Peyer's patch (tissue), 4 donors: Measurements from ENCODE around the gene POU2AF2. TPM values are rescaled to one million over a fixed set of nuclear protein-coding genes. Genes with fewer than 3 reads are reported as not detected.
"Not testable (repeated sequence)": the region's sequence is repeated elsewhere in the genome, so short reads cannot be mapped to it uniquely, and the experiment has no call there.

Experiments
- DNase-seq, 3 donors: peaks; one replicate each; pipeline ENCODE4 v3.0.0-alpha.2; 2017 to 2019
- H3K27ac ChIP-seq, 4 donors: fragments of 200-600 bp; sonication (generic); one replicate each; pipeline ENCODE4 v1.5.1; 2016 to 2019
- H3K27me3 ChIP-seq, 2 donors: fragments of 200-600 bp; sonication (generic); one replicate each; pipeline ENCODE4 v1.5.1; 2019
- H3K36me3 ChIP-seq, 3 donors: fragments of 200-600 bp; sonication (generic); one replicate each; pipeline ENCODE4 v1.5.1; 2016 to 2019
- H3K4me1 ChIP-seq, 4 donors: fragments of 200-600 bp; sonication (generic); one replicate each; pipeline ENCODE4 v1.5.1; 2016 to 2019
- H3K4me3 ChIP-seq, 4 donors: fragments of 200-600 bp; sonication (generic); 1 replicate in 3 of 4; 2 replicates in 1 of 4; pipeline ENCODE4 v1.5.1; 2016 to 2019; ENCODE audit warnings: mild to moderate bottlenecking in 1 of 4
- H3K9me3 ChIP-seq, 4 donors: fragments of 200-600 bp; sonication (generic); one replicate each; pipeline ENCODE4 v1.5.1; 2016 to 2019; ENCODE audit warnings: mild to moderate bottlenecking in 1 of 4
- CTCF ChIP-seq, 6 experiments: fragments of 450-650 bp in 4 of 6; fragments of 200-600 bp in 2 of 6; sonication (generic) in 1 of 6; IDR thresholded peaks; one replicate each; pipeline ENCODE4 v1.5.1; 2017 to 2019; ENCODE audit warnings: antibody characterized with exemption in 6 of 6, mild to moderate bottlenecking in 3 of 6, moderate library complexity in 1 of 6
- POLR2A ChIP-seq, 2 donors: fragments of 450-650 bp; IDR thresholded peaks; one replicate each; pipeline ENCODE4 v1.5.1; 2017; ENCODE audit warnings: antibody characterized with exemption in 2 of 2, mild to moderate bottlenecking in 2 of 2, moderate library complexity in 2 of 2
- total RNA-seq, 4 donors: library from RNA; depleted of rRNA; stranded (reverse); fragments of >200 nt; gene quantifications; one replicate each; pipeline ENCODE4 v1.1.0, GENCODE V29; 2016

The POU2AF2 gene
- total RNA-seq, 4 donors from 2014 or later, result 1.2 to 4.4 TPM; not detected in 2

GRCh38 chr11:111260811-111261210 is 15.3 kb downstream of the POU2AF2 start:
- H3K27ac ChIP-seq, result no peak overlapping the region
- no peak overlapping the region for H3K4me3 ChIP-seq
- H3K9me3 ChIP-seq, result no peaks in the 10 kb centered on the region
- H3K36me3 ChIP-seq, result no peaks in the 10 kb centered on the region
- TF ChIP-seq CTCF (IDR thresholded peaks at IDR 0.05) (no peak), POLR2A (IDR thresholded peaks at IDR 0.05) (no peak)
- no peaks in the 10 kb centered on the region for H3K4me1 ChIP-seq
- no peak for DNase-seq
- H3K27me3 ChIP-seq, result no peaks in the 10 kb centered on the region

GRCh38 chr11:111264646-111265045 is 19.1 kb downstream of the POU2AF2 start:
- Histone ChIP-seq H3K4me3 (no peak overlapping the region), H3K9me3 (no peaks in the 10 kb centered on the region), H3K4me1 (no peaks in the 10 kb centered on the region), H3K27ac (no peak overlapping the region), H3K36me3 (no peaks in the 10 kb centered on the region), H3K27me3 (no peaks in the 10 kb centered on the region)
- TF ChIP-seq POLR2A (IDR thresholded peaks at IDR 0.05) (no peak), CTCF (IDR thresholded peaks at IDR 0.05) (no peak)
- DNase-seq, result no peak

GRCh38 chr11:111265421-111265820 is 19.9 kb downstream of the POU2AF2 start:
- Histone ChIP-seq H3K36me3 (no peaks in the 10 kb centered on the region), H3K27me3 (no peaks in the 10 kb centered on the region), H3K4me1 (no peaks in the 10 kb centered on the region), H3K27ac (no peak overlapping the region), H3K4me3 (no peak overlapping the region), H3K9me3 (no peaks in the 10 kb centered on the region)
- no peak for DNase-seq
- TF ChIP-seq CTCF (IDR thresholded peaks at IDR 0.05), result no peak

GRCh38 chr11:111268303-111268702 is 22.8 kb downstream of the POU2AF2 start:
- H3K27me3 ChIP-seq, H3K4me3 ChIP-seq, DNase-seq, H3K36me3 ChIP-seq, H3K9me3 ChIP-seq, H3K4me1 ChIP-seq, H3K27ac ChIP-seq: not testable (repeated sequence)

- H3K9me3 ChIP-seq, result no peaks in the 10 kb centered on the region
- DNase-seq, result no peak
Measured at GRCh38 chr11:111269146-111269868, 23.8 kb downstream of the POU2AF2 start.

GRCh38 chr11:111272420-111272819 is 26.9 kb downstream of the POU2AF2 start:
- Histone ChIP-seq H3K9me3 (no peaks in the 10 kb centered on the region), H3K4me3 (no peak overlapping the region), H3K36me3 (no peaks in the 10 kb centered on the region), H3K27ac (no peak overlapping the region), H3K27me3 (no peaks in the 10 kb centered on the region), H3K4me1 (no peaks in the 10 kb centered on the region)
- DNase-seq, result no peak
- no peak for TF ChIP-seq POLR2A (IDR thresholded peaks at IDR 0.05)
- no peak for TF ChIP-seq CTCF (IDR thresholded peaks at IDR 0.05)

More at GRCh38 chr11:111269146-111269868, 23.8 kb downstream of the POU2AF2 start:
- H3K4me1 ChIP-seq, result no peaks in the 10 kb centered on the region
- no peak overlapping the region for H3K4me3 ChIP-seq
- TF ChIP-seq CTCF (IDR thresholded peaks at IDR 0.05), result no peak
- no peak for TF ChIP-seq POLR2A (IDR thresholded peaks at IDR 0.05)
- H3K27me3 ChIP-seq, result no peaks in the 10 kb centered on the region
- no peaks in the 10 kb centered on the region for H3K36me3 ChIP-seq
- no peak overlapping the region for H3K27ac ChIP-seq
